HG03457 (cell line): ENCODE results near the gene DNAJC17.

ENCODE experiments used
- ATAC-seq: cut with Tn5 transposase; IDR thresholded peaks from one replicate; pipeline ENCODE4 v1.9.1; 2021; ENCODE audit warnings: moderate number of reproducible peaks; ENCODE audit not compliant: unreplicated experiment

Gene DNAJC17

DNA sequence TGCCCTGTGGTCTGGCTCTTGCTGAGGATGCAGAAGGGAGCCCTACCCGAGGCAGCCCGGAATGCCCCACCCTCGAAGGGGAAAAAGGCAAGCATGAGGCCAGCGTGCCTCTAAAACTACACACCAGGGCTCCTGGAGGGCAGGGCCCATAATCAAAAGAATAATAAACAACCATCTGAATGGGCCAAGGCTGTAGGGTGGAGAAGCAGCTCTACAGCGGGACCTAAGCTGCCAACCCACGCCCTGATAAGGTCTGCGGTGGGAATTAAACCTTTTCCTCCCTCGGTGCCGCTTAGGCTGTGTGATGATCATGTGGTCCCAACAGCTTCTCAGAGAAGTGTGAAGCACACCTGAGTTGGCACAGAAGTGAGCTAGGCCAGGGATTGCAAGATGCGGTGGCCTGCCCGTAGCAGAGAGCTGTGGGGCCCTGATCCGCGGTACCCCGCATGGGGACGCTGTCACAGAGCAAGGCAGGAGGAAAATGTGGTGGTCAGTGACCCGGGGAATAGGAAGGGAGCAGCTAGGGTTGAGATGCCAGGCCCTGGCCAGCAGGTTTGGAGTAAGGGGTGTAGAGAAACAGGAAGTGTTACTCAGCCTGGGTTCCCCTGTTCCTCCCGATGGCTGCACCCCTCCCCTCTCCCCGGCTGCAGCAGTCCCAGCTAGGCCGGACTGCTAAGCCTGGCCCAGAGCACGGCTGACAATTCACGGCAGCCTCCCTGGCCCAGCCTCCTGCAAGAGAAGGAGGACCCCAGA is 38.6 kb downstream of the DNAJC17 start:
- ATAC-seq: no peak

DNA sequence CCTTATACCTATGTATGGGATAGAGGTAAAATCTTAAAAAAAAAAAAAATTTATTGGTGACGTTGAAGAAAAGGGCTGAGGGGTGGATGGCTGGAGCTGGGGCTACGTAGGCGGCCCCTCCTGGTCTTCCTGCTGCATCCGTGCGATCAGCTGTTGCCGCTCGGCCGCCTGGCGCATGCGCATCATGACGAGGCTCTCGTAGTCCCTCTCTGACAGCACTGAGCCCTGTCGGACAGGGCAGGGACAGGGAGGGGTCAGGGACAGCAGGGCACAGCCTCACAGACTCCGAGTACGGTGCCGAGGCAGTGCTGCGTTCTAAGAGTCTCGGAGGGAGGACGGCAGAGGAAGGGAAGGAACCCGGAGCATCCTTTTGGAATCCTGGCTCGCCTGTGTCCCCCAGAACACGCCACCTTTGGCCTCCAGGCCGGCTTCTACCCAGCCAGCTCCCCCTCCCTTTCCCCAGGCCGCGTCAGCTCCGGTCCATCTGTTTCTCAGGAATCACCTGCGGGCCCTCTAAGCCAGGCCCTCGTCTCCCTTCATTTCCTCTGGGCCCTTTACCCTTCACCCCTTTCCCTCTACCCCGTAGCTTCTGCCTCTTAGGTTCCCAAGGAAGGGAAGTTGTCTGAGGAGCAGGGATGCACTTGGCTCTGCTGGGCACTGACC is 39.3 kb downstream of the DNAJC17 start:
- no peak for ATAC-seq

DNA sequence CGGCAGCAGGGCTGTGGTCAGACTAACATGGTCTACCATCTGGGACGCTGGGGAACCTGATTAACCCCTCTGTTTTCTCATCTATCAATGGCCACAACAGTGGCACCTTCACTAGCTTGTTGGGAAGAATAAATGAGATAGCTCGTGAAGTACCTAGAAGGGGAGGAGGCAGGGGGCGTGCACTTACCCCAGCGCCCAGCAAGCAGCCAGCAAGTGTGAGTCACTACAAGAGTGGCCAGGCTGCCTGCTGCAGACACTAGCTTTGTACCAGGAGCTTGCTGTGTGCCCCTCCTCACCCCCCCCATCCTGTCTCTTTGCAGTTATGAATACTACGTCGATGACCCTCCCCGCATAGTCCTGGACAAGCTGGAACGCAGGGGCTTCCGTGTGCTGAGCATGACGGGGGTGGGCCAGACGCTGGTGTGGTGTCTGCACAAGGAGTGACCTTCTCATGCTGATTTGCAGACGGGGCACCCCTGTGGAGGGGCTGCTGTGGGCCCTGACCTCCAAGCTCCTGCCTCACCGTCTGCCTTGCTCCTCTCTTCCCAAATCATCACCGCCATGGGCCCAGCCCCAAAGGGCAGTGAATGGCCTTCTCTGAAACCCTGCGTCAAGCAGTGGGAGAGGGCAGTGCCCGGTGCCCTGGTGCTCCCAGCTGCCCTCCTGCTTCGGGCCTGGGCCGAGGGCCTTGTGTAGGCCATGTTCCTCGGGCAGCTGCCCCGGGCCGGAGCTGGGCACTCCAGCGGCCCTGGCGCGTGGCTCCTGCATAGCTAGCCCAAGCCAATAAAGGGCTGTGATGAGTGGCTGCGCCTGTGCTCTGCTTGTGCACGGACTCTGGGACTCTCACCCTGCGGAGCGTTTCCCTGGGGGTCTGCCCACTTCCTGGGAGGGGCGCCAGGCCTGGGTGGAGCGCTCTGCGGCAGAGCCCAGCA is 40.1 kb downstream of the DNAJC17 start:
- no peak for ATAC-seq

DNA sequence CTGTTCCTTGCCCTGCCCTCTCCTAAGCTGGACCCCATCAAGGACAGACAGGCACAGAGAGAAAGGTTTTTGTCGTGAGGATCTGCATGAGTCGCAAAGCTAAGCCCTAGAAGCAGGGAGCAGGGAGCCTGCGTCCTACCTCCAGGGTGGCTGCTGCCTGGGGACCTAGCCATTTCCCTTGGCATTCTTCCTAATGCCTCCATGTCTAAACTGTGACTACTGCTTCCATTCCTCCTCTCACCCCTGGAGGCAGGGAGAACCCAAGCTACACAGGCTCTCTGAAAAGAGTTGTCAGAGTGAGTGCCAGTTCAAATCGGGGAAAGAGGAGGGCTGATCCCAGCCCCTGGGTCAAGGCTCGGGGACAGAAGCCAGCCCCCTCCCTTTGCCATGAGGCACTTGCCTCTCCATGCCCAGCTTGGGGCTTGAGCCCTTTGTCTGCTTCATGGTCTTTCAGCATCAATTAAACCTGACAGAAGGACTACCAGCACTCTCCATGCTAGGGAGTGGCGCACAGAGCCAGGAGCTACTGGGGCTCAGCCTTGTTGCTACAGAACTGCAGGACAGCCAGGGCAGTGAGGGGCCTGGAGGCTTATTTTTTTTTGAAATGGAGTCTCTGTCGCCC is 41.0 kb downstream of the DNAJC17 start:
- no peak for ATAC-seq

DNA sequence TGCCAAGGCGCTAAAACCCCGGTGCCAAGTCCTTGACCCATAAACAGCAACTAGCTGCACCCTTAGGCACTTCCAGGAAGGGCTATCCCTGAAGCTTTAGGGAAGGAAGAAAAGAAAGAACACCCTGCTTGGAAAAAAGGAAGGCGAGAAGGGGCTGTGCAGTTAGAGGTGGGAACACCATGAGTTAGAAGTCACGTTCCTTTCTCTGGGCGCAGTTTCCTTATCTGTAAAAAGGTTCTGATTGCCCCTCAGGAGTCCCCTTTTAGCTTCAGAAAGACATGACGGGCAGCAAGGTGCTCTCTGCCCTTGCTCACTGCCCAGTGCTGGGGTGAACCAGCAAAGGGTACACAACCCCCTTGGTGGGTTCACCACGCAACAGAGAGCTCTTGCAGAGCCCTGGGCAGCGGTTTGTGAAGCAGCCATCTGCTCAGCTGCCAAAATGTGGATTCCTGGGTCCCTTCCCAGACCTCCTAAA is 42.6 kb downstream of the DNAJC17 start:
- ATAC-seq: no peak

DNA sequence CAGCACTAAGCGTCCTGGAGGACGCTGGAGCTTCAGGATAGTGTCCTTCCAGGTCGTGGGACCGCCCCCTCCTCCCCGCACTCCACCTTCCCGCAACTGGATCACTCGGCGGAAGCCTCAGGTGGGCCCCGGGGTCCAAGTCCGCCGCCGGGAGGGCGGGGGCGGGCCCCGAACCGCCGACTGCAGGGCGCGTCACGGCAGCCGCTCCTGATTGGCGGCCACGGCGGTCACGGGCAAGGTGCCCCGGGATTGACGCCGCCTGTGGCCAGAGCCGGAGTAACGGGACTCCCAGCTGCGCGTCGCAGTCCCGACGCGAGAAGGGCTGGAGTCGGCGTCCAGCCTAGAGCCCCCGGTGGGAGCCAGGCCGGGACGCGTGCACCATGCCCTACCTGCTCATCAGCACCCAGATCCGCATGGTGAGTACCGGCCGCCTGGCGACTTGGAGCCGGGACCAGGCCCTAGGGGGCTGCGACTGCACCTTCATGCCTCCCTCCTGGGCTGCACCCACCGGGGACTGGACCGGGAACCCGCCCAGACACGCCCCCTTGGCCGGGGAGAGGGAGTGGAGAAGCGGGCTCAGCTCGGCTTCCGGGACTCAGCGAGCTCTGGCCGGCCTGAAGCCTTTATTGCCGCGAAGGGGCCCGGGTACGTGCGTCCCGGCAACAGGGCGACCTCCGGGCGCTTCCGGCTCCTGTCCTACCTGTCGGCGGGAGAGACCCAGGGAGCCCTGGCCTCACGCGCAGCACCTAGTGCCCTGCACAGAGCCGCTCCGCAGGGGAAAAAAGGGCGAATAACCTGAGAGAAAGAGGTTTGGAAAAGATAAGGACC is 43.3 kb downstream of the DNAJC17 start, which contains the start of gene GCHFR:
GCHFR (plus strand) TSS at position 268 of the 828 bp plus-strand sequence; CDS start at position 381, 113 bp downstream.
- ATAC-seq: no peak

DNA sequence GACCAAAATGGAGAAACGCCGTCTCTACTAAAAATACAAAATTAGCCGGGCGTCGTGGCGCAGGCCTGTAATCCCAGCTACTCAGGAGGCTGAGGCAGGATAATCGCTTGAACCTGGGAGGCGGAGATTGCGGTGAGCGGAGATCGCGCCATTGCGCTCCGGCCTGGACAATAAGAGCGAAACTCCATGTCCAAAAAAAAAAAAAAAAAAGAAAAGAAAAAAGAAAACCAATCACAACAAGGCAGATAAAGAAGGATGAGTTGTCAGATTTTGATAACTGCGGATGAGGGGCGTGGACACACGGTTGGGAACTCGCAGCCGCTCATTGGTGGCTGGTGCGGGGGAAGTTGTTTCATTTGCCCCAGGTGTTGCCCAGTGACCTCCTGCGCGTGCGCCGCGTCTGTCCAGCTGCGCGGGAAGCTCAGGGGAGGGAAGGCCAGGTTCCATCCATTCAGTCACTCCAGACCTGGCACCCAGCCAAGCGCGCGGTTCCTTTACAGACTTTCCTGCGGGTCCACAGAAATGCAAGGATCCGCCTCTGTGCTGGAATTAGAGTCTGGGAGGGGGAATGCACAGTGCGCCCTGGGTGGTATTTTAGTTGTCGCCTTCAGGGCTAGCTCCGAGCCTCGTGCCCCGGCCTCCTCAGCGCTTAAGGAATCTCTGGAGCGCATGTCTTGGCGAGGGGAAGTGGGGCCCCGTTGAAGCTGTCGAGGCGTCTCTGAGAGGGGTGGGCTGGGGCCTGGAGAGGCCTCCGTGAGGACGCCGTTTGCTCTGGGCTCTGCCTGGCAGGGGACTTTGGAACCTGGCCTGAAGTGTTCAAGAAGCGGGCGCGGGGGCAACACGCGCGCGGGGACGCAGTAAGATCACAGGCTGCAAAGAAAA is 44.1 kb downstream of the DNAJC17 start:
- ATAC-seq: no peak

DNA sequence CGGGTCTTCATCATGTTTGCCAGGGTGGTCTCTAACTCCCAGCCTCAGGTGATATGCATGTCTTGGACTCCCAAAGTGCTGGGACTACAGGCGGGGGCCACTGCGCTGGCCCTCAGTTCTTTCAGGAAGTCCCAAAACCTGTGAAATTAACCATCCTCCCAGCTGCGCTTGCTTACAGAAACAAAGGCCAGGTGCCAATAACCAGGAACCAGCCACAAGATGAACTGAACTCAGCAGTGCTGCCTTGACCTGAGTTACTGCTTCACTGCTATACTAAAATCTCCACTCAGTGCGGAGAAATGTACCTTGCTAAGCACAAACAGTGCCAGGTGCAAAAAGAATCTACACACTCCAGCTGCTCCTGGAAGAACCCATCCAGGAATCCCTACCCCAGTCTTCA is 47.3 kb downstream of the DNAJC17 start:
- no peak for ATAC-seq

DNA sequence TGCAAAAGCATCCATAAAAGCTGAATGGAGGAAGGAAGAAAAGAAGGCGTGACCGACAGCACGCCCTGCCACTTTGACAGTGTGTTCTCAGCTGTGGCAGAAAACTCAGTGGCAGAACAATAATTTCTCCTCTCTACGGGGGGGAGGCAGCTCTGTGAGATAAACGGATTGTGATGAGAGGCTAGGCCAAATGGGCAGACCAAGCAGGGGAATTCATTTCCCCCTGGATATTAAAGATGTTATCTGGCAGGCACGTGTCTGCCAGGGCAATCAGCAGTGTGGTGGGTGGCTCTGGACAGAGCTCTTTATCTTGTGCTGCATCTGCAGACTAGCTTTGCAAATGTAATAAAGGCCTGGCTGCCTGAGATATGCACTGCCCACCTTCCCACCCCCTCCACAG is 50.3 kb downstream of the DNAJC17 start:
- ATAC-seq: no peak

DNA sequence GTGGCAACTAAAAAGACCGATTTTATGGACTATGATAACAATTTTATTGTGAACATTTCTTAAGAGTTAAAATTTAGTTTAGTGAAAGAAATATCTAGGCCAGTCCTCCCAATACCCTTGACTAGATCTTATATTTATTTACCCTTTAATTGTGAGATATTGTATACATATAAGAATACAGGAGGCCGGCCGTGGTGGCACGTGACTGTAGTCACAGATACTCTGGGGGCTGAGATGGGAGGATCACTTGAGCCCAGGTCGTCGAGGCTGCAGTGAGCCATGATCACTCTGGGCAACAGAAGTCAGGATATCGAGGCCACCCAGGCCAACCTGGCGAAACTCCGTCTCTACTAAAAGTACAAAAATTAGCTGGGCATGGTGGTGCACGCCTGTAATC is 51.5 kb downstream of the DNAJC17 start:
- ATAC-seq: no peak

DNA sequence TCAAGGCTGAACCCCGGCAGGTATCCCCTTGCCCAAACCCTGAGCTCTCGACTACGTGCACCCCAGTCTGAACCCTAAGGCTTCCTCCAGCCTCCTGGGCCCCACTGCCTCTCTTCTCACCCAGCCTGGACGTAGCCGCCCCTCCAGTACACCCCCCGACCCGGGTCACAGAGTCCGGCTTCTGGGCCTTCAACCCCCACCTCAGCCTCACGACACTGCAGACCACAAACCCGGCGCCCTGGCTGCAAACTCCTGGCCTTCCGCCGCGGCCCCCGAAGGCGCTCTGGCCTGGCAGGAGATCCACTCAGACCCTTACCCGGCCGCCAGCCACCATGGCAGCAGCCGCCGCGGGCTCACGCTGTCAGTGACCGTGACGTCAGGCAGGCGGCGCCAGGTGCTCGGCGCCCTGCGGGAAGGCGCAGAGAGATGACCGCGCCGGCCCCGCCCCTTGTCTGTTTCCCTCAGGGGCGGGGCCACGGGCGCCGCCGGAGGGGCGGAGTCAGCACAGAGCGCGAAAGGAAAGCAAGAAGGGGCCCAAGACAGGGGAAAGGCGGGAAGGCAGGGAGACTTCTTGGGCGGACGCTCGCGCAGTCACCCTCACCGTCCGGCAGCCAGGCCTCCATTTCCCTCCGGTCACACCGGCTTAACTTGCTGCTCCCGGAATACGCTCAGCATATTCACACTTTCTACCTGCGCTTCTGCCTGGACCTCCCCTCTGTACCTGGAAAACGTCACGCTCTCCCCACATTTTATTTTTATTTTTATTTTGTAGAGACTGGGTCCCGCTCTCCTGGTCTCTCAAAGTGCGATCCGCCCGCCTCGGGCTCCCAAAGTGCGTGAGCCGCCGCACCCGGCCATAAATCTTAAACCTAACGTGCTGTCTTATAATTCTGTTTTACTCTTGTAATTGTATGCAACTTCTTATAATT is 52.1 kb downstream of the DNAJC17 start, which contains the start of gene RMDN3:
RMDN3 (minus strand) TSS at position 372 of the 929 bp plus-strand sequence. CDS start 471 bp downstream, outside the sequence.
- peak; percentile 78 for ATAC-seq

DNA sequence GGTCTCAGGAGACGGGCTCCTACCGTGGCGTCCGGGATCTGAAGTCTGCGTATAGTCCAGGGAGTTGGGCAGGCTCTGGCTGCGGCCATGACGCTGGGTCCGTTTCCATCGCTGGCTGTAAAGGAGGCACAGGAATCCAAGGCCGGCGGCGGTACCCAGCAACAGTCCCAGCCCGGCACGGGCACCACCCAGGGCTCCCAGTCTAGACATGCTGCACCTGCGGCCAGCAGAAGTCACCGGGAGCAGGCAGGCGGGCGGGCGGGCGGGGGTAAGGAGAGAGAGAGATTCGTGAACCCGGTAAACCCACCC is 52.7 kb downstream of the DNAJC17 start:
- no peak for ATAC-seq

DNA sequence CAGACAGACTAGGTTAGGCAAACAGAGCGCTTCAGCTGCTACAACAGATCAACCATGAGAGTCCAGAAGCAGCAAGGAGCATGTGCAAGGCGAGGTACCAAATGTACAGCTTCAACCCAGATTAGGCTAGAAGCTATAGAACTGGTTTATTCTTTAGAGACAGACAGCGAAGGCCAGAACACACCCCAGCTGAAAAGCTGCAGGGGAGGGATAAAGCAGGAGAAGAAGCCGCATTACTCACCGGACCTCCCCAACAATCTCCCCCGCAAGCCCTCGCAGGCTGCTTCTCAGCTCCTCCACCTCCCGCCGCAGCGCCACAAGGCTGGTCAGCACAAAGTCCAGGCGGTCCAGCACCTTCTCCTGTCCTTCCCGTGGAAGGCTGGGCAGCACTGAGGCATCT is 55.5 kb downstream of the DNAJC17 start:
- no peak for ATAC-seq

DNA sequence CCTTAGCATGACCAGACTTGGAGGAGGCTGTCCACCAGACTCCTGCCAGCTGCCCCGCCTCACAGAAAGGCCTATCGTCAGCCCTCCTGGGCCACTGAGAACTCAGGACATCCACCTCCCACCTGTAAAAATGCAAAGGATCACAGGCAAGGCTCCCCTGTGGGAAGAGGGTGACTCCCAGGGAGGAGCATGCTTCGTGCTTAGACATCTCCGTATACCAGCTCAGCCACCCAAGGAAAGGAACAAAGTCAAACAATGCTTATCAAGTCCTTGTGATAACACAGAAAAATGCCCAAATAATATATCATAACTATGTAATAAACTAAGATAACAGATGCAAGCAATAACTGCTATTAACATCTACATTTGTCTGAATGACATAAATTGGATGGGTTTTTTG is 56.4 kb downstream of the DNAJC17 start:
- ATAC-seq: no peak

DNA sequence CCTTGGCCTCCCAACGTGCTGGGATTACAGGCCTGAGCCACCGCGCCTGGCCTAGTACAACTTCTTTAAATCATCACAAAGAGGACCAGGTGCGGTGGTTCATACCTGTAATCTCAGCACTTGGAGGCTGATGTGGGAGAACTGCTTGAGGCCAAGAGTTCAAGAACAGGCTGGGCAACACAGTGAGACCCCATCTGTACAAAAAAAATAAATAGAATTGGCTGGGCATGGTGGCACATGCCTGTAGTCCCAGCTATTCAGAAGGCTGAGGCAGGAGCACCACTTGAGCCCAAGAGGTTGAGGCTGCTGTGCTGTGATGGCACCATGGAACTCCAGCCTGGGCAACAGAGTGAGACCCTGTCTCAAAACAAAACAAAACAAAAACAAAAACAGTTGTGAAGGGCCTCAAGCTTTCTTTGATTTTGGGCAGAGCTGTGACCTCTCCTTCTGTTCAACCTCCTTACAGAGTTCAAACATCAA is 58.1 kb downstream of the DNAJC17 start:
- no peak for ATAC-seq

DNA sequence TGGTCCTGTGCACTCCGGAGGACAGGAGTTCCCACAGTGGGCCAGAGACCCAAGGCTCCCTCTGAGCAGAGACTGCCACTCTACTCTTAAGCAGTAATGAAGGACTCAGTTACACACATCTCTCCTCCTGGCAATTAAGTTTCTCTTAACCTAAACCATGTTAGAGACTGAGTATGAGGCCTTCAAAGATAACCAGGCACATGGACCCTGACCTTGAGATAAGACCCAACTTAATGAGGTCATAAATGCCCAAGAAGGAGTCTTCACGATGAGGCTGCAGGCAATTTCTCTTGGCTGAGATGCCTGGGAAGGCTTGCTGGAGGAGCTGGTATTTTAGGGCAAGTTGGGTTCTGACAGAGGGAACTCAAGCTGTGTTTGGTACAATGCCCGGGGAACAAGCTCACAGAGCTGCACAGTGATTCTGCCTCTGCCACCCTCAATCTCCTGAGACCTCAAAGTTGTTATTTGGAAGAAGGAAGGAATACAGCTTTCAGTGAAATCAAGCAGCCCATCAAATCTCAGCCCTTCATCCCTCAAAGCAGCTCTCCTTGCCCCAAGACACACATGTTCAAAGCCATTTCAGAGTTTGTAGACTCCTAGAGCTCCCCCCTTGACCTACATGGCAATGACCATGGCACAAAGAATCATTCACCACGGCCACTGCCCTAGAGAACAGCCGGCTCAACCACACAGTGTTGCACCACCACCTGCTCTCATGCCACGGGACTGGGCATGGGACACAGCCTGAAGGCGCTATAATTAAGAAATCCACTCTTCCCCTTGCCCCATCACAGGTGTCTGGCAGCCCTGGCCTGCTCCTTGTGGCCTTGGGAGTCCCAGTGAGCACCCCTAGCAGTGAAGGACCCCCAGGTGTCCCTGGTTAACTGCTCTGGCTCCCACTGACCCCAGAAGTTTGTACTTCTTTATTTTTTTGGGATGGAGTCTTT is 59.3 kb downstream of the DNAJC17 start:
- ATAC-seq: no peak
